DND-41 (cell line): ENCODE data around the gene MIEF2.

Source experiments
- ATAC-seq: fragments of 200-7000 bp; cut with Tn5 transposase; 3 replicates; pipeline ENCODE4 v1.9.1; 2021; ENCODE audit warnings: low read depth; ENCODE audit not compliant: insufficient read depth
- DNase-seq: peaks from one replicate; pipeline ENCODE4 v3.0.0-alpha.2; 2020
- H2AFZ ChIP-seq: 2 replicates; pipeline ENCODE4 v1.6.0; 2012; ENCODE audit warnings: low read depth, low read length
- H3K27ac ChIP-seq: 2 replicates; pipeline ENCODE4 v1.5.1; 2012; ENCODE audit warnings: low read length, inconsistent platforms
- H3K27me3 ChIP-seq: fragments of 200-600 bp; sonication (generic); 2 replicates; pipeline ENCODE4 v1.6.0; 2012; ENCODE audit warnings: low read length, mild to moderate bottlenecking, inconsistent platforms; ENCODE audit not compliant: insufficient read depth, poor library complexity
- H3K36me3 ChIP-seq: 2 replicates; pipeline ENCODE4 v1.5.1; 2012; ENCODE audit warnings: low read length, inconsistent platforms; ENCODE audit not compliant: insufficient read depth
- H3K4me1 ChIP-seq: 2 replicates; pipeline ENCODE4 v1.5.1; 2012; ENCODE audit warnings: mild to moderate bottlenecking, low read length; ENCODE audit not compliant: insufficient read depth
- H3K4me2 ChIP-seq: 2 replicates; pipeline ENCODE4 v1.6.0; 2012; ENCODE audit warnings: mild to moderate bottlenecking, moderate library complexity, low read length, inconsistent platforms; ENCODE audit not compliant: insufficient read depth
- H3K4me3 ChIP-seq, 2 experiments: fragments of 200-600 bp in 1 of 2; shearing (Covaris generic) in 1 of 2; 2 replicates each; pipeline ENCODE4 v1.5.1; 2012 to 2016; ENCODE audit warnings: inconsistent platforms in 2 of 2, low read length in 2 of 2, mild to moderate bottlenecking in 2 of 2, low read depth in 1 of 2, moderate library complexity in 1 of 2
- H3K79me2 ChIP-seq: 2 replicates; pipeline ENCODE4 v1.6.0; 2012; ENCODE audit warnings: low read length, inconsistent platforms; ENCODE audit not compliant: insufficient read depth
- H3K9ac ChIP-seq: 2 replicates; pipeline ENCODE4 v1.6.0; 2012; ENCODE audit warnings: low read depth, mild to moderate bottlenecking, inconsistent platforms, low read length, moderate library complexity
- H3K9me3 ChIP-seq: 2 replicates; pipeline ENCODE4 v1.5.1; 2012; ENCODE audit warnings: low read length, moderate library complexity, mild to moderate bottlenecking, inconsistent platforms; ENCODE audit not compliant: insufficient read depth, severe bottlenecking
- H4K20me1 ChIP-seq: 2 replicates; pipeline ENCODE4 v1.6.0; 2012; ENCODE audit warnings: low read length; ENCODE audit not compliant: insufficient read depth
- EZH2 ChIP-seq: IDR thresholded peaks from 3 replicates; pipeline ENCODE4 v1.6.1; 2012; ENCODE audit warnings: borderline replicate concordance, low read depth, mild to moderate bottlenecking, moderate library complexity, low read length, inconsistent platforms; ENCODE audit not compliant: severe bottlenecking
- TF ChIP-seq, protein P1 (sequence below): IDR thresholded peaks from 2 replicates; pipeline ENCODE4 v1.5.1; 2012; ENCODE audit warnings: borderline replicate concordance, low read length, moderate library complexity, mild to moderate bottlenecking; ENCODE audit not compliant: poor library complexity, severe bottlenecking; ENCODE audit errors: extremely low read depth

MIEF2 gene

DNA sequence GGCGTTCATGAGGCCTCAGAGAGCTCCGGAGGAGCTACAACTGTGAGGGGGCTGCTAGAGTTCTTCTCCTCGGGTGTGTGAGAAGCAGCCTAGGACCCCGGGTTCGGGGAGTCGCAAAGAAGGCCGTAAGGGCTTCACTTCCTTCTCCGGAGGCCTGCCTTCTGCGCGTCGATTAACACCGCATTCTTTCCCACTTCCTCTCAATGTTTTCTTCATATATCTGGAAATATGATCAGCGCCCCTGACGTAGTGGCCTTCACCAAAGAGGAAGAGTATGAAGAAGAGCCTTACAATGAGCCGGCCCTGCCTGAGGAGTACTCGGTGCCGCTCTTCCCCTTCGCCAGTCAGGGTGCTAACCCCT lies 55.1 kb downstream of the MIEF2 start:
- Histone ChIP-seq H3K4me3 (peak overlapping the region; percentile 86 to 99), H3K9me3 (no peaks in the 10 kb centered on the region), H3K27me3 (no peaks in the 10 kb centered on the region), H3K9ac (peak overlapping the region; percentile 82), H3K4me2 (peak overlapping the region; percentile 88), H3K36me3 (peaks cover 80% of the 10 kb centered on the region), H2AFZ (peak overlapping the region; percentile 87), H3K4me1 (peaks cover 82% of the 10 kb centered on the region), H4K20me1 (peaks cover 75% of the 10 kb centered on the region), H3K27ac (peak overlapping the region; percentile 91), H3K79me2 (peaks cover 94% of the 10 kb centered on the region)
- TF ChIP-seq, protein P1, sequence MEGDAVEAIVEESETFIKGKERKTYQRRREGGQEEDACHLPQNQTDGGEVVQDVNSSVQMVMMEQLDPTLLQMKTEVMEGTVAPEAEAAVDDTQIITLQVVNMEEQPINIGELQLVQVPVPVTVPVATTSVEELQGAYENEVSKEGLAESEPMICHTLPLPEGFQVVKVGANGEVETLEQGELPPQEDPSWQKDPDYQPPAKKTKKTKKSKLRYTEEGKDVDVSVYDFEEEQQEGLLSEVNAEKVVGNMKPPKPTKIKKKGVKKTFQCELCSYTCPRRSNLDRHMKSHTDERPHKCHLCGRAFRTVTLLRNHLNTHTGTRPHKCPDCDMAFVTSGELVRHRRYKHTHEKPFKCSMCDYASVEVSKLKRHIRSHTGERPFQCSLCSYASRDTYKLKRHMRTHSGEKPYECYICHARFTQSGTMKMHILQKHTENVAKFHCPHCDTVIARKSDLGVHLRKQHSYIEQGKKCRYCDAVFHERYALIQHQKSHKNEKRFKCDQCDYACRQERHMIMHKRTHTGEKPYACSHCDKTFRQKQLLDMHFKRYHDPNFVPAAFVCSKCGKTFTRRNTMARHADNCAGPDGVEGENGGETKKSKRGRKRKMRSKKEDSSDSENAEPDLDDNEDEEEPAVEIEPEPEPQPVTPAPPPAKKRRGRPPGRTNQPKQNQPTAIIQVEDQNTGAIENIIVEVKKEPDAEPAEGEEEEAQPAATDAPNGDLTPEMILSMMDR: no peak
- DNase-seq (peak; percentile 35), ATAC-seq (no peak)

DNA sequence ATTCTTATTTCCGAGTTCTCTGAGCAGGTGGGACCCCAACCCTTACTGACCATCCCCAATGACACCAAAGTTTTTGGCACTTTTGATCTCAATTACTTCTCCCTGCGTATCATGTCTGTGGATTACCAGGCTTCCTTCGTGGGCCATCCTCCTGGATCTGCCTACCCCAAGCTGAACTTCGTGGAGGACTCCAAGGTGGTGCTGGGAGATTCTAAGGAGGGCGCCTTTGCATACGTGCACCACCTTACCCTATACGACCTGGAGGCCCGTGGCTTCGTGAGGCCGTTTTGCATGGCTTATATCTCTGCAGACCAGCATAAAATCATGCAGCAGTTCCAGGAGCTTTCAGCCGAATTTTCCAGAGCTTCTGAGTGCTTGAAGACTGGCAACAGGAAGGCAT lies 55.5 kb downstream of the MIEF2 start:
- H3K4me1 ChIP-seq: peaks cover 80% of the 10 kb centered on the region
- no peaks in the 10 kb centered on the region for H3K27me3 ChIP-seq
- H3K27ac ChIP-seq: peak overlapping the region; percentile 91
- DNase-seq (no peak), ATAC-seq (no peak)
- peak overlapping the region; percentile 86 to 99 for H3K4me3 ChIP-seq
- peaks cover 78% of the 10 kb centered on the region for H3K36me3 ChIP-seq
- peak overlapping the region; percentile 88 for H3K4me2 ChIP-seq
- no peak overlapping the region for H2AFZ ChIP-seq
- H3K79me2 ChIP-seq: peaks cover 92% of the 10 kb centered on the region
- peak overlapping the region; percentile 82 for H3K9ac ChIP-seq
- H3K9me3 ChIP-seq: no peaks in the 10 kb centered on the region
- H4K20me1 ChIP-seq: peaks cover 74% of the 10 kb centered on the region
- TF ChIP-seq EZH2: no peak
- TF ChIP-seq, protein P1: no peak
